Measurements from ENCODE around the gene CNR2.

DNA sequence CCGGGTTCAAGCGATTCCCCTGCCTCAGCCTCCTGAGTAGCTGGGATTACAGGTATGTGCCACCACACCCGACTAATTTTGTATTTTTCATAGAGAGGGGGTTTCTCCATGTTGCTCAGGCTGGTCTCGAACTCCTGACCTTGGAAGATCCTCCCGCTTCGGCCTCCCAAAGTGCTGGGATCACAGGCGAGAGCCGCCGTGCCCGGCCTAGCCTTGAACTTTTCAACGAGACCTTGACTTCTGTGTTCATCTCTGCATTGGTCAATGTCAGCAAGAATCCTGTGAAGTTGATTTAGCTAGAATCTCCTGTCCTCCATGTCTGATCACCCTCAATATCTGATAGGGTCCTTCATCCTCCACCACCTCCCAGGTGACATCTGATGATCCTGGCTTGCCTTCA lies 11.4 kb upstream of the CNR2 start:
- TF ChIP-seq, protein P1, sequence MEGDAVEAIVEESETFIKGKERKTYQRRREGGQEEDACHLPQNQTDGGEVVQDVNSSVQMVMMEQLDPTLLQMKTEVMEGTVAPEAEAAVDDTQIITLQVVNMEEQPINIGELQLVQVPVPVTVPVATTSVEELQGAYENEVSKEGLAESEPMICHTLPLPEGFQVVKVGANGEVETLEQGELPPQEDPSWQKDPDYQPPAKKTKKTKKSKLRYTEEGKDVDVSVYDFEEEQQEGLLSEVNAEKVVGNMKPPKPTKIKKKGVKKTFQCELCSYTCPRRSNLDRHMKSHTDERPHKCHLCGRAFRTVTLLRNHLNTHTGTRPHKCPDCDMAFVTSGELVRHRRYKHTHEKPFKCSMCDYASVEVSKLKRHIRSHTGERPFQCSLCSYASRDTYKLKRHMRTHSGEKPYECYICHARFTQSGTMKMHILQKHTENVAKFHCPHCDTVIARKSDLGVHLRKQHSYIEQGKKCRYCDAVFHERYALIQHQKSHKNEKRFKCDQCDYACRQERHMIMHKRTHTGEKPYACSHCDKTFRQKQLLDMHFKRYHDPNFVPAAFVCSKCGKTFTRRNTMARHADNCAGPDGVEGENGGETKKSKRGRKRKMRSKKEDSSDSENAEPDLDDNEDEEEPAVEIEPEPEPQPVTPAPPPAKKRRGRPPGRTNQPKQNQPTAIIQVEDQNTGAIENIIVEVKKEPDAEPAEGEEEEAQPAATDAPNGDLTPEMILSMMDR (IDR thresholded peaks at IDR 0.05; ENCODE audit: low read length), result no peak
- TF ChIP-seq EZH2phosphoT487 (IDR thresholded peaks at IDR 0.05; ENCODE audit: low read length), result no peak
